AG10803 (cell line): Measurements from ENCODE around the gene KCNK7.

Source experiments
- DNase-seq: peaks from one replicate; pipeline ENCODE4 v3.0.0; 2010; ENCODE audit warnings: low read depth
- H3K4me3 ChIP-seq: 2 replicates; pipeline ENCODE4 v1.5.1; 2011; ENCODE audit warnings: mild to moderate bottlenecking, low read length, control low read depth
- TF ChIP-seq, protein P1 (sequence below): conservative IDR thresholded peaks from 2 replicates; pipeline ENCODE4 v1.5.1; 2011; ENCODE audit warnings: mild to moderate bottlenecking, low read length, control low read depth, inconsistent platforms

The KCNK7 gene

GRCh38 chr11:65598258-65598699 is 2.7 kb upstream of the KCNK7 start:
- DNase-seq, result no peak
- H3K4me3 ChIP-seq, result no peak overlapping the region
- TF ChIP-seq, protein P1, sequence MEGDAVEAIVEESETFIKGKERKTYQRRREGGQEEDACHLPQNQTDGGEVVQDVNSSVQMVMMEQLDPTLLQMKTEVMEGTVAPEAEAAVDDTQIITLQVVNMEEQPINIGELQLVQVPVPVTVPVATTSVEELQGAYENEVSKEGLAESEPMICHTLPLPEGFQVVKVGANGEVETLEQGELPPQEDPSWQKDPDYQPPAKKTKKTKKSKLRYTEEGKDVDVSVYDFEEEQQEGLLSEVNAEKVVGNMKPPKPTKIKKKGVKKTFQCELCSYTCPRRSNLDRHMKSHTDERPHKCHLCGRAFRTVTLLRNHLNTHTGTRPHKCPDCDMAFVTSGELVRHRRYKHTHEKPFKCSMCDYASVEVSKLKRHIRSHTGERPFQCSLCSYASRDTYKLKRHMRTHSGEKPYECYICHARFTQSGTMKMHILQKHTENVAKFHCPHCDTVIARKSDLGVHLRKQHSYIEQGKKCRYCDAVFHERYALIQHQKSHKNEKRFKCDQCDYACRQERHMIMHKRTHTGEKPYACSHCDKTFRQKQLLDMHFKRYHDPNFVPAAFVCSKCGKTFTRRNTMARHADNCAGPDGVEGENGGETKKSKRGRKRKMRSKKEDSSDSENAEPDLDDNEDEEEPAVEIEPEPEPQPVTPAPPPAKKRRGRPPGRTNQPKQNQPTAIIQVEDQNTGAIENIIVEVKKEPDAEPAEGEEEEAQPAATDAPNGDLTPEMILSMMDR, result no peak

DNA sequence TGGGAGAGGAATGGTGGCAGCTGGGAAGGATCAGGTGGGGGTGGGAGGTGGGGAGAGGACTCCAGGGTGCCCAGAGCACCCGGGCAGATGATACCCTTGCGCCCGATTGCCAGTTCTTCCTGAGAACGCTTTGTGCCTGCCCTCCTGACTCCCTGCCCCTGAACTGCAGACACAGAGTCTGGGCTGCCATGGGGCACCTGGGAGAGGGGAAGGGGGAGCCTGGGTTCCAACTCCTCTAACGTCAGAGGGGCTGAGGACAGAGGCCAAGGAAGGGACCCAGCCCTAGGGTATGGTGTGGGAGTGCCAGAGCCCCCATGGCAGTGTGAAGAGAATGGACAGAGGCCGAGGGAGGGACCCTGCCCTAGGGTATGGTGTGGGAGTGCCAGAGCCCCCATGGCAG is 920 bp upstream of the KCNK7 start:
- TF ChIP-seq, protein P1, result no peak
- DNase-seq, result no peak
- H3K4me3 ChIP-seq, result no peak overlapping the region

DNA sequence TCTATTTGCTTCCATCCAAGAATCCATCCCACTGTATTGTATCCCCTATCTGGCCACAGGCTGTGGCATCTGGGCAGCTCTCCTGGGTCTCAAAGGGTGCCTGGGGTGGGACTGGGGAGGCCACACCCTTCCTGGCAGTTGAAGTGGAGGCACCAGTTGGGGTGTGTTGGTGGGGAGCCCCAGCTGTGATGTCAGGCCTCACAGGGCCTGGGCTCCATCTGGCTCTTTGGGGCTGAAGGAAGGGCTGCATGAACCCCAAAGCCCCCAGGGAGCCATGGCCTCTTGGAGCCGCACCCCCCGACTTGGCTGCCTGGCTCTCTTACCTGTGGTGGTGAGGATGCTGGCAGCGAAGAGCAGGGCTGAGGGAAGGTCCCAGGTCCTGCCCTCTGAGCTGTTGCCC is 469 bp downstream of the KCNK7 start:
- TF ChIP-seq, protein P1, result no peak
- DNase-seq, result no peak
- H3K4me3 ChIP-seq, result no peak overlapping the region

GRCh38 chr11:65593518-65594414 is 1.8 kb downstream of the KCNK7 start:
- TF ChIP-seq, protein P1, result peak; percentile 70
- DNase-seq, result no peak
- no peak overlapping the region for H3K4me3 ChIP-seq

DNA sequence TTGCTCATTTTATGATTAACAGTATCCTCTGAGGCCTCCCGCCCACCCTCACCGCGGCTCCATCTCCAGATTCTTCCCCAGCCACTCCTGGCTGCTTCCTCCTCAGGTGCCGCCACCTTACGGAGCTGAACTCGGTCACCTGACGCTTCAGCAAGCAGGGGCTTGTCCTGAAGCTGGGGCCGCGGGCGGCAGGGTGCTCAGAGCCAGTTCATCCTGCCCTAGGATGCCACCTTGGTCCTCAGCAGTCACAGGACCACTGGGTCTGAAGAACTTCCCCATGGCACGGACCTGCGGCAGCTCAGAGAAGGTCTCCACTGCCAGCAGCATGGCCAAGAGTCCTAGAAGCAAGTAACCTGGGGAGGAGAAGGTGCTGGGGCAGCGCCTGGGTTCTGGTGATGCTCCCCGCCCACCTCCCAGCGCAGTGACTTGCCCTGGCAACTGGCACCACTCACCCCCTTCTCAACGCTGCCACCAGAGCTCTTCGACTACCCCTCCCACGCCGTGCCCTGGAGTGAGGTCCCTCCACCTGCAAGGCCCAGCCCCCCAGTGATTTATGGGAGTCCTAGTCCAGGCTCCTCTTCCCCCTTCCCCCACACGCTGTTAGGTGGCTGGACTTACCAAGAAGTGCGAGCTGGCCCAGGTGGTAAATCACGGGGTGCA is 2.6 kb downstream of the KCNK7 start:
- no peak for DNase-seq
- H3K4me3 ChIP-seq, result no peak overlapping the region
- TF ChIP-seq, protein P1, result no peak

DNA sequence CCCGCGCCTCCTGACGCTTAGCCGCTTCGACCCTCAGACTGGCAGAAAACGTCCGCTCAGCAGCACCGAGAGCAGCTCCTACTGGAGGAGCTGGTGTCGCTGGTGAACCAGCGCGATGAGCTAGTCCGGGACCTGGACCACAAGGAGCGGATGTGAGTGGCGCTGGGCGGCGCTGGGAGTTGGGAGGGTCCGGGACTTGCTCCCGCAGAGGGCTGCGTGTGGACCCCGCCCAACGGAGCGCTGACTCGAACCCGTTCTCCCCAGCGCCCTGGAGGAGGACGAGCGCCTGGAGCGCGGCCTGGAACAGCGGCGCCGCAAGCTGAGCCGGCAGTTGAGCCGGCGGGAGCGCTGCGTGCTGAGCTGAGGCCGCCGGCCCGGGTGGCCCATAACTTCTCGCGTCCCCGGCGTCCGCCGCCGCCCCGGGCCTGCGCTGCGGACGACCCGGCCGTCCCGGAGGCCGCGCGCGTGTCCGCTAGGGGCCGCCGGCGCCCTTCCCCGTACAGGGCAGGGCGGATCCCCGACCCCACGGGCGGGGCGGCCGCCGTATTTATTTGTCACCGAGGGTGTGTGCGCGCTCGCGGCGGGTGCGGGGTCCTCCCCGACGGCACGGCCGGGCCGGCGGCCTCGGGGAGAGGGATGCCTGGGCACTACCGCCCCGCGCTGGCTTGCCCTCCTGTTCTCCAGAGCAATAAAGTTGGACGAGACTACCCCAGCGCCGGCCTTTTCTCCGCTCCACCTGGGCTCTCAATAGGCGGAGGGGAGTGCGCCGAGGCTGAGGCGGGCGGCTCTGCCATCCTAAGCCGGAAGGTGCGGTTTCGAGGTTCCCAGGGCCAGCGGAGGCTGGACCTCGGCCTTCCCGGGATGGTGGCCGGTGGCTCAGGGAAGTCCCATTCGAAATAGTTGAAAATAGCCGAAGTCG is 3.4 kb downstream of the KCNK7 start:
- no peak for DNase-seq
- H3K4me3 ChIP-seq, result no peak overlapping the region
- TF ChIP-seq, protein P1, result no peak
